Activated T-cell treated with anti-CD3 and anti-CD28 coated beads, Interleukin-2, amount 50 U/mL, for 48 hours (primary cell): ENCODE data around the gene PPARG.

Source experiments
- DNase-seq, 2 experiments: peaks; one replicate each; pipeline ENCODE4 v3.0.0-alpha.2; 2020

PPARG gene

DNA sequence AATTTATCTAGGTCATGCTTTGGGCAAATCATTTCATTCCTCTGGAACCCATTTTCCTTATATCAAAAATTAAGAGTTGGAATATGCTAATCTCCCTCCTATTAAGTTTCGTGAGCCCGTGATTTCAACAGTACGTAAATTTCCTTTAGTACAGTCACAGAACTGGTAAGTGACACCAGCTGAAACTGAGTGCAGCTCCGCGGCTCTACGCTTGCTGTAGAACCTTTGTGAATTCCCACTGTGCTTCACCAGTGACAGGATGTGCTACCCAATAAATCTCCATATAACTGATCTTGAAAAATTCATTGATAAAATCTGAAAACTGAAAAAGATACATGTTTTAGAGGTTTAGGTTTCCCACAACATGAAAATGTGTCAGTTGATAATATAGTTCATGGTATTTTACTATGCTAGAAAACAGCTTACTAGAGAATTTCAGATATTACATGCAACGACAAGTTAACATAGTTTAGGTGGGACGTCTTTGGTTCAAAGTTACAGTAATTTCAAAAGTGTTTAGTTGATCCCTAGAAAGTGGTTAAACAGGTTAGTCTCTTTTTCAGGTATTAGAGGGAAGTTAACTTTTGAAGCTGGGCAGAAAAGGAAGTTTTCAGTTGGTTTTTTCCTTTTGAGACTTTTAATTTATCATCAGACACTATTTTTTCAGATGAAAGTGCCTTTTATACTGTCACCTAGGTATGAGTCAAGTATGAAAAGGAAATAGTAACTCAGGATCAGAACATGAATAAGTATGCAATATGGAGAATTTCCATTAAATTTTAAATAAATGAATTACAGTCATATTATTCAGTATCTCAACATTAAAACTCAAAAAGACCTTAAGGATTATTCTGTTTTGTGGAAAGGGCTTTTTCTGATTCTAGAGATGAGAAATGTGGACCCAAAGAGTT lies 57.0 kb downstream of the PPARG start:
- peak in 1 of 2 experiments; percentile 21 for DNase-seq

DNA sequence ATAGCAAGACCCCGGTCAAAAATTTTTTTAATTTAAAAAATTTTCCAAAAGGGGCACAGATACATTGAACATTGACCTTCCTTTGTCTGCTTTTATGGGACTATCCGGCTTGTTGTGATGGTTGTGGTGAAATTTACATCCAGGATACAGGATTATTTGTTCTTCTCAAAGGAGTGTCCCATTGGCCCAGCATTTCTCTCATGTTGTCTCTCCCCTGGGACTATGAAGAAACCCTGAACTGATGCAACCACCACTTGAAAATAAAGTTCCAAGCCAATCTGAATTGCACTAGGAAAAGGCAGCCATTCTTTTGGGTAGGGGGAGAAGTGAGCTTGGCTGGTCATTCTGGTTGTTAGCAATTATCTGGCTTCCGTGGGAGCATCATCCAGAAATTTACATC lies 58.4 kb downstream of the PPARG start:
- no peak for DNase-seq

DNA sequence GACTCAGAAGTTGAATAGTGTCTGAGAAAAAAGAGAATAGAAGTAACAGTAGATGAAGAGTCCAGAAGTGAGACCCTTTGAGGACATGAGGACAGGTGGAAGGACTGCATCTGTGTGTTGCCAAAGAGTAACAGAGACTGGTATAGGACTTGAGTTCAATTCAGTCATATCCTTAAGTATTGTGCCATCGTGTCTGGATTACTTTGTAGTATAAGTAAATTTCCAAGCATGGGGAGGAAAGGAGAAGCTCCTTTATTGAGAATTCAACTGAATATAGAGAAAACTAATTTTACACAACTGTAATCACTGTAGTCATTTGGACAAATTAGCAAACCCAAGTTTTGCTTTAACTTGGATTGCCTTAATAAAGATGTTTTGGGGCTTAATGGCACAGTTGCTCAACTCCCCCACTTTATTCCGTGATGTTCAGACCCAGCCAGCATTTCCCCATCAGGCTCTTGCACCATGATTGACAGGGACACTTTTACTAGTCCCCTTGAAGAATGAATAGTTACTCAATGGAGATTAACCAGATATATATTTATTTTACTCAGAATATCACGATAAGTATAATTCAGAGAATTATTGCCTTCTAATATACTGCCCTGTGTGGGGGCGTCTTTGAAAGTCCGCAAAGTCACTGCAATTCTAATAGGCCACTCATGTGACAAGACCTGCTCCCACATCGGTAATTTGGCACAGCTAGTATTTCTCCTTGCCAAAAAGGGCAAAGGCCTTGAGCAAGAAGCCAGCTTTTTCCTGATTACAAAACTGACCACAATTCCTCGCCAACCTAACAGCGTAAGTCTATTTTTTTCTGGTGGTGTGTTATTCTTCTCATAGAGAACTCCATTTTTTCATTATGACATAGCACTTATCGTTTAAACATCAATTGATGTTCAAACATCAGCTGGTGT lies 61.3 kb downstream of the PPARG start:
- no peak for DNase-seq

DNA sequence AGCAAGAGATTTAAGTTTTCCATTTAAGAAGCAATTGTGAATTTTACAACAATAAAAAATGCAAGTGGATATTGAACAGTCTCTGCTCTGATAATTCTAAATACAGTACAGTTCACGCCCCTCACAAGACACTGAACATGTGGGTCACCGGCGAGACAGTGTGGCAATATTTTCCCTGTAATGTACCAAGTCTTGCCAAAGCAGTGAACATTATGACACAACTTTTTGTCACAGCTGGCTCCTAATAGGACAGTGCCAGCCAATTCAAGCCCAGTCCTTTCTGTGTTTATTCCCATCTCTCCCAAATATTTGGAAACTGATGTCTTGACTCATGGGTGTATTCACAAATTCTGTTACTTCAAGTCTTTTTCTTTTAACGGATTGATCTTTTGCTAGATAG lies 62.3 kb downstream of the PPARG start:
- DNase-seq, result no peak

DNA sequence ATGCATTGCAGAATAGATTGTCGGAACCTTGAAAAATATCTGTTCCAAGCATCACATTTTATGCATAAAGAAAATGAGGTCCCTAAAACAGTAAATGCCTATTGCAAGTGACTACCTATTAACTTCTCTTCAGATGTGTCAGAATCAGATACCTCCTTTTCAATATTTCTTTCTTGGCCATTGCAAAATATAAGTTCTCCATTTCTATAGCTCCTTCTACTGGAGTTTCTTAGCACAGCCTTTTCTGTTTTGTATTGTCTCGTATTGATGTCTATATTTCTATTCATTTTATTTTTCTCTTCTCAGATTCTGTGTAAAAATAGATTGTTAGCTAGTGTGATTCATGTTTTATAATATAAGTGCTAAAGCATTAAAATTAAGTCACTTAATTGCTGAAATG lies 63.4 kb downstream of the PPARG start:
- no peak for DNase-seq

DNA sequence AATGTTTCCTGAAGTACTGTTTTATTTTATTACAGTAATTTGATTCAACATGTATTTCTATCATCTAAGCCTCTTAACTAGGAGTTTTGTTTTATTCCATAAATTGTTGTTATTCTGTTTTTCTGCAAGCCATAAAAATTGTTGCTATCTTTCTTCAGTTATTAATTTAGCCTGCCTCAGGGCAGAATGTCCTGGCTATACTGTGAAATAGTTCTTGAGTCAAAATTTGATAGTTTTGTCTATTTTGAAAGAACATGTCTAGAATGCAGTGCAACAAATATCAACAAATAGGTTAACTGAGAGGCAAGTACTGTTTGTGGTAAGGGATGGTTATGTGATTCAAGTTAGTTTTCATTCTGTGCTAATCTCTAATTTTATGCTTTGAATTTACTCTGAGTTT lies 63.9 kb downstream of the PPARG start:
- DNase-seq, result no peak

DNA sequence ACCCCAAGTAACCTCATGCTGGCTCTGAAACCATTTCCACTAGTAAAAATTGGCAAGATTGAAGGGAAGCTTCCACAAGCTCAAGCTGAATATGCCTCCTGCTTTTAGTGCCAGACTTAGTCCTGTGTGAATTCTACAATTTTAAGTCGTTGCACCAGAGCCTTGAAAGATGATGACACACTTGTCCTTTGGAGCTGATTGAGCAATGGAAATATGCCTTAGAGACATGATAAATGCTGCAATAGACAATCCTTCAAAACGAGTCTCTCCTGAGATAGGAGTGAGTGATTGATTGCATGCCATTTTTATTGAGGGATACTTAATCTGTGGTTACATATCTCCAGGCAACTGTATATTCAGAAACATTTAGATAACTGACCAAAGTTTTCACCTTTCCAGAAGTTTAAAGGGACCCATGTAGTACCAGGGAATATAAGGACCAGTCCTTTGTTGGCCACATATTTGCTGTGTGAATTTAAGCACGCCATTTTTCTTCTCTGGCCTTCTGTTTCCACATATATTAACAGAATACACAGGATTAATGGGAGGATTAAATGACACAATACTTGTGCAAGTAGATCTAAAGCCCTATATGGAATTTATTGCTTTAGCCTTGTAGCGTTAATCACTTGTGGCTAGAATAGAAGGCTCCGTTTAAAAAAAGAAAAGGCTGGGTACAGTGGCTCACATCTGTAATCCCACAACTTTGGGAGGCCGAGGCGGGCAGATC lies 65.1 kb downstream of the PPARG start:
- DNase-seq, result no peak

DNA sequence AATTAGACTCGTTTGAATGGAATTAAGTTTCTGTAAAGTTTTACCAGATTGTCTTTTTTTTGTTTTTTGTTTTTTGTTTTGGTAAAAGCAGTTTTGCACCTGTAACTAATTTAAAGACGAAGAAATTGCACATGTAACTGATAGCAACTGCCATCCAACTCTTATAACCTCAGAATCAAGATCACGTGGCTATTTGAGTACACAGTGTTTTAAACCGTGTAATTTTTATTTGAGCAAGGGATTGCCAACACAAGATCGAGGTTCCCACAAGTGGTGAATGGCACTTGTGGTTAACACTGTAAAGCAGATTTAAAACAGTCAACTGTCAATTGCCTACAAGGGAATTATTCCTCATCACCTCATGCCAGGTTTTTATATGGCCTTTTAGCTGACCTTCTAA lies 67.3 kb downstream of the PPARG start:
- no peak for DNase-seq

DNA sequence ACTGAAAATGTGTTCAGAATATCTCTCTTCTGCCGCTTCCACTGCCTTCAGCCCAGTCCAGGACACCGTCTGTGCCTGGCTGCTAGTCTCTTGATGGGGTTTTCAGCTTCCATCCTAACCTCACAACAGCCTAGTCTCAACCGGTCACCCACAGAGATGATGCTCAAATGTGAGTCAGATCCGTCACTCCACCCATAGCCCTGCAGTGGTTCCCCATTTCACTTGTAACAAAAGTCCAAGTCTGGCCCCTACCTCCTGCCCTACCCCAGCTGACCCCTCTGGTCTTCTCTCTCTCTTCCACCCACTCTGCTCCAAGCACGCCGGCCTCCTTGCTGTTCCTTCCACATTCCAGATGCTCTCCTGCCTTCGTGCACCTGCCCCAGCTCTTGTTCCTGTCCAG lies 68.1 kb downstream of the PPARG start:
- no peak for DNase-seq

DNA sequence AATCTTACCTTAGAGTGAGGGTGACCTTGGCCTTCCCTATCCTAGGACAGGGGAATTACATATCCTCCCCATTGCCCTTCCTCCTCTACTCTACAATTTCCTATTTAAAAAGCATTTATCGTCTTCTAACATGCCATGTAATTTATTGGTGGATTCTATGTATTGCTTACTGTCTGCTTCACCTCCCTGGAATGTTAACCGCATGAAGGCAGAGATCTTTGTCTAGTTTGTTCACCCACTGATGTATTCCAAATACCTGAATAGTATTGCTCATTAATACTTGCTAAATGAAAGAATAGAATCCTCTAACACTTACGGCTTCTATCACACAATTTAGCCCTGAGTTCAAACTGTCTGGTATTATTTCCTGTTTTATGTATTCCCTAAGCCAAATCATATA lies 68.6 kb downstream of the PPARG start:
- no peak for DNase-seq

DNA sequence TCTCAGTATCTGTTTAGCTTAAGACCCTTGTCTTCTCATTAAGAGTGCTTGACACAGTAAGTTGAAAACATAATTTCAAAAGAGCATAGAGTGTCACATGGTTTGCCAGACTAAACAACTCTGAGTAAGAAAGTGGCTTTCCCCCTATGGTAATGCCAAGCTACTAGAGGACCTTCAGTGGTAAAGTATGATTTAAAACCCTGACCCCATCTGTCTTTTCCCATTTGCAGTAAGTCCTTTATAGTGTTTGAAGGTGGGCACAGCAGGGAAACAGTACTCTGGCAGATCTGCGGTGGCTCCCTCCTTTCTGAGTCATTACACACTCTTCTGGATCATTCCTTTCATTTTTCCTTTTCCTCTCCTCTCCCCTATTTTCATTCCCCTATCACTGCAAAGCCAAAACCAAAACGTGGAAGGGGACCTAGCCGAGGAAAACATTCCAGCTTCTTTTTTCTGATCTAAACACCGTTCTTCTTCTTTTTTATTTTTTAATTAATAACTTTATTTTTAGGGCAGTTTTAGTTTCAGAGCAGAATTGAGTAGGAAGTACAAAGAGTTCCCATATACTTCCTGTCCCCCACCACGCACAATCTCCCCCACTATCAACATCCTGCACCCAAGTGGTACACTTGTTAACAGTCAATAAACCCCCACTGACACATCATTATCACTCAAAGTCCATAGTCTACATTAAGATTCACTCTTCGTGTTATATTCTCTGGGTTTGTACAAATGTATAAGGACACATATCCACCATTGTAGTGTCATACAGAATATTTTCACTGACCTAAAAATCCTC lies 74.7 kb downstream of the PPARG start:
- DNase-seq, result no peak

DNA sequence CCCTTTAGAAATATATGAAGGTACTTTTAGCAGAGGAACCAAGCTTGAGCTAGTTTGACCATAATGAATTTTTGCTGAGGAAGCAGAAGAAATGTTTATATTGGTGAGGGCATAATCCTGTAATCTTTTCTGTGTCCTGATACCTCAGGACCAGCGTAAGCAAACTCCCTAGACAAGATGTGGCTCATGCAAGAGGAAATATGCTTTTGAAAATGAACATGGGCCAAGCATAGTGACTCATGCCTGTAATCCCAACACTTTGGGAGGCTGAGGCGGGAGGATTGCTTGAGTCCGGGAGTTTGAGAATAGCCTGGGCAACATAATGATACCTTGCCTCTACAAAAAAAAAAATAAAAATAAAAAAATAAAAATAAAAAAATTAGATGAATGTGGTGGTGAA lies 78.5 kb downstream of the PPARG start:
- no peak for DNase-seq

DNA sequence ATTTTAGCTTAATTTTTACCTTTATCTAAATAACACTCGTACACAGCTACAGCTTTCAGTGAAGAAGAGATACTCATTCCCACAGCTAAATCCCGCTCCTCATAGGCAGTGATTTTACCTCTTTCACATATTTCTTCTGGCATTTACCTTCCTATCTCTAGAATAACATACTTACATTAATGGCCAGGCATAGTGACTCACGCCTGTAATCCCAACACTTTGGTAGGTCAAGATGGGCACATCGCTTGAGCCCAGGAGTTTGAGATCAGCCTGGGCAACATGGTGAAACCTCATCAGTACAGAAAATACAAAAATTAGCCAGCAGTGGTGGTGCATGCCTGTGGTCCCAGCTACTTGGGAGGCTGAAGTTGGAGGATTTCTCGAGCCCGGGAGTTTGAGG lies 80.2 kb downstream of the PPARG start:
- no peak for DNase-seq

DNA sequence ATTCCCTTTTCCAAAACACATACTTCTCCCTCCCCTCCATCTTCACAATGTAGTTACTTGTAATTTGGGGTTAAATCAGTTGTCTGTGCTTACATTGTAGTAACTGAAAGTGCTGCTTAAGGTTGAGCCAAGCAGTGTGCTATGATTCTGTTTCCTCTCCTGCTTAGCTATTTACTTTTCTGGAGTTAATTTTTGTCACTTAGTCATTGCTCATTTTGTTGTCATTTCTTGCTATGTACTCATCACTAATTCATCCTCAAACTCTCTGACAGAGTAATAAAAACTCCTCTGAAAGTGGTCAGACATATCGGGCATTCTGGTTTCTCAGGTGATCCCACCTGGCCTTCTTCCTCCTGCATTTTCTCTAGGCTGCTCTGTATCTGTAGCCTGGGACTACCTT lies 80.7 kb downstream of the PPARG start:
- no peak for DNase-seq

DNA sequence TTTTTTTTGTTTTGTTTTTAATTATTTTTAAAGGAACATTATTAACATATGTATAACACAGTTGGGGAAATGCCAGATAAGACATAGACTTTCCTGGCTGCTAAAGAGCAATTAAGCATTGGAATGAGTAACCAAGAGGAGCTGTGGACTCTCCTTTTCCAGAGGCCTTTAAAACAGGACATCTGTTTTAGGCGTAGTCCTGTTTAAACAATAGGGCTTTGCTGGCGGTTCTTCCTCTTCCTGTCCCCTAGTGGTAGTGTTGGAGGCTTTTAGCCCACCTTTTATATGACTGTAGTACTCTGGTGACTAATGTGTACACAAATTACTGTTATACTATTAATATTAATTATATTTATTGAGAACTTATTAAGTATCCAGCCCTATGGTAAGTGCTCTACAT lies 81.9 kb downstream of the PPARG start:
- DNase-seq, result no peak

DNA sequence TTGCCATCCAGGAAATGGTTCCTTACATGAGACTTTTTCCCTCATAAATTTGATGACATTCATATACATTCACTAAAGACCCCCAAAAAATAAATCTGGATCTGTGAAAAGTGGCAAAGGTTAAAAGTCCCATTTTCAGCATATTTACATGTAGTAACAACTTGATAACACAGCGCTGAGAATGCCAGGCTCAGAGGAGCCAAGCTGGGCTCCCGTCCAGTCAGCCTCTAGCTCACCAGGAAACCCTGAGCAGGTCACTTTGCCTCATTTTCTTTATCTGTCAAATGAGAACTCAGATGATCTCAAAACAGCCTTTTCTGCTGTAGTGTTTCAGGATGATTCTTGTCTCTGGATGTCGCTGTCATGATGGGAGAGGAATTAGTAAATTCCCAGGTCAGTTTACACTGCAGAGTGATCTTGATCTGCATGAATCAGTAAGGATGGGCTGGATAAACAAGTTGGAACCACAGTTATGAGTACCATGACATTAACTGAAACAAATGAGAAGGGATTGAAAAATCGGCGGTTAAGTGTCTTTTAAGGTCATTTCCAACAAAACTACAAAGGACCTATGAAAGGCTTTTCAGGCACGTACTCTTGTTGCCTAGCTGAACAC lies 82.8 kb downstream of the PPARG start:
- no peak for DNase-seq

DNA sequence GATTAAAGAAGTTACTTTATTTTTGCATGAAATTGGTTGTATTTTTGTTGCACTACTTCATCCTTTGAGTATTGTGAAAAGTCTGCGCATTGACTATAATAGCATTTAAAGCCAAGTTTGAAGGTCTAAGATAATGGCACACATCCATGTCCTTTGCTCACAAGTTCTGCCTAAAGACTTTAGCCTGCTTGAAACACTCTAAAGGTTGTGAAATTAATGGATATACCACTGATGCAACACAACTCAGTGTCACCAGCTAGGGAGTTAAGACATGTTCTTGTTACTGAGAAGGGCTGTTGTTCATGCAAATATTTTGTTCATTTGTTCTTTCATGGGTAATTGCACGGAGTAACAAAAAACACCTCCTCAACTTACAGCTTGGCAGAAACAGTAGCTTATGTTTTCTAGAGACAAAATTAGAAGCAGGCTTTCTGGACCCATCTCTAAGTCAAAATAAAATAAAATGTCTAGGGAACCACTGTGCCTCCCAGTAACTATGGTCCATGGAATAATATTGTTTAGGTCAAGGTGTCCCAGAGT lies 83.9 kb downstream of the PPARG start:
- DNase-seq, result no peak

DNA sequence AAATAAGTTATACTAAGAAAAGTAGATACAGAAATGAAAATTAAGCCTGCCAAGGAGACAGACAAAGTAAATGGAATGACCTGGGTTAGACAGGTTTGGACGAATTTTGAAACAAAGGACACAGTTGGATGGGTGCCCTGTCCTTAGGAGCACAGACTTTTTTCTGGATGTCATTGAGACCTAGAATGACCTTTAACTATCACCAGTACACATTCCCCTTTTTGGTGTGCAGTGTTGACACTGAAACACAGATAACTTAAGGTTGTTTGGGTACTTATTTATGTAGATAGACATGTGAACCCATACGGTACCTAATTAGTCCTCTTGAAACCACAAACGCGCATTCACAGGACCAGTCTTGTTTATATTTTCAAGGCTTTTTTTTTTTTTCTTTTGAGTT lies 86.7 kb downstream of the PPARG start:
- DNase-seq, result no peak

DNA sequence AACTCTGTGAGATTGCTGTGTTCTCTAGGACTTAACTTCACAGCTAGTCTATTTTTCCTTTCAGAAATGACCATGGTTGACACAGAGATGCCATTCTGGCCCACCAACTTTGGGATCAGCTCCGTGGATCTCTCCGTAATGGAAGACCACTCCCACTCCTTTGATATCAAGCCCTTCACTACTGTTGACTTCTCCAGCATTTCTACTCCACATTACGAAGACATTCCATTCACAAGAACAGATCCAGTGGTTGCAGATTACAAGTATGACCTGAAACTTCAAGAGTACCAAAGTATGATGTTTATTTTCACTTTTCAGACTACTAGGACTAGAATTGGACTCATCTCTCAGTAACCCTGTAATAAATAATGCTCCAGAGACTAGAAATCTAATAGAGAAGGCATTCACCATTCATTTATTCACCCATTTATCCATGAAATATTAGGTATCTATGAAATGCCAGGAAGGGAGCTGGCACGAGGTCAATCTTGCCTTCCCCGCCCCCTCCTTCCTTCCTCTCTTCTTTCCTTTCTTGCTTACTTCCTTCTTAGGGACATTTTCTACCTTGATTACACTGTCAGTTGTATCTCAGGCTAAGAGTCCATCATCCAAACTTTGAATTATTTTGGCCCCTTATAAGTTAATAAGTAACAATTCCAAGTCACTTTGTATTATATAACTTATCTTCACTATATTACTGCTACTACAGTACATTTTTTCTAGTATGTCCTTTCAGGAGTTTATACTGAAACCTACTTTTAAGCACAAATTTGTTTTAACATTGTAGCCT lies 91.0 kb downstream of the PPARG start:
- DNase-seq, result no peak

DNA sequence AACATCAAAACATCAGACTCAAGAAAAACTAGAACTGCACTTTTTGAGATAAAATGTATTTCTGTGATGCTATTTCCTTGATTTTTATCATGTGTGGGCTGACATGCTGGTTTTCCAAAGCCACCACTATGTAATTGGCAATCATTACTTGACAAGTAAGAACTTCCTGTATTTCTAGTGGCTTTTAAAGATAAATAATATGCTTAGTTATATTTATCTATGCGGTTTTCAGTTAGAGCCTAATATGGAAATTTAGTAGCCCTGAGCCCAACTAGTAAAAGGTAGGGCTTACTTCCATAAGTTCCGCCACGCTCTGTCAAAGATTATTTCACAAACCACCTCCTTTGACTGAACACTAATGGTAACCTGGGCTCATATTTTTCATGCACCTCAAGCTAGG lies 91.6 kb downstream of the PPARG start:
- no peak for DNase-seq

DNA sequence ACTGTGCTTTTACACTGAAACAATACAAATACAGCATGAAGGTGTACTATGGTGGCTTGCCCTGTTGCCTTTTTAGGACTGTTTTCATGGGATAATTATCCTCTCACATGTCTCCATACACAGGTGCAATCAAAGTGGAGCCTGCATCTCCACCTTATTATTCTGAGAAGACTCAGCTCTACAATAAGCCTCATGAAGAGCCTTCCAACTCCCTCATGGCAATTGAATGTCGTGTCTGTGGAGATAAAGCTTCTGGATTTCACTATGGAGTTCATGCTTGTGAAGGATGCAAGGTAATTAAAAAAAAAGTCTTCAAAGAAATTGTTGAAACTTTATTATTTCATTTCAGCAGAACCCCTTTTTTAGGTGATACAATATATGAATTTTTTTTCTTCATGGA lies 92.3 kb downstream of the PPARG start:
- no peak for DNase-seq
